Activated T-cell treated with anti-CD3 and anti-CD28 coated beads for 24 hours (primary cell): Measurements from ENCODE around the gene AGBL5.
A peak's percentile ranks its signal among the peaks of the same experiment; 100 is the strongest.

ENCODE experiments used
- DNase-seq: peaks from one replicate; pipeline ENCODE4 v3.0.0-alpha.2; 2020; ENCODE audit warnings: low read depth

The AGBL5 gene

GRCh38 chr2:27050996-27051901 is at the start of gene AGBL5:
AGBL5 (plus strand) TSS chr2:27051668; CDS start chr2:27052959, 1,291 bp downstream.
- DNase-seq = peak; percentile 96

DNA sequence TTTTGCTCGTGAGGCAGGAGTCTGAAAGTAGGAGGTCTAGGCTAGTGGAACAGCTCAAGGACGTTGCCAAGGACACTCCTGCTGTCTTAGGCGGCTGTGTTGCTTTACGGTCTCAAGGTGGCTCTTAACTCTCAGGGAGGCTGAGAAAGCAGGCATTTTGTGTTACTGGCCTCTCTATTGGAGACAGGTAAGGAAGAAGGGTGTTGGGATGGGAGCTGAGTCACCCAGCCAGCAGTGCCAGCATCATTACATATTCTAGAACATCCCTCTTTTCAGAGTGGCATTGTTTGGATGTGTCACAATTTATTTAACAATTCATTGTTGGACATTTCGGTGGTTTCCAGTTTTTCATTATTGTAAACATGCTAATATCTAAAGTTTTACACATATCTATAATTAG is 49.5 kb upstream of the AGBL5 start:
- DNase-seq = no peak

GRCh38 chr2:27003007-27003406 is 48.5 kb upstream of the AGBL5 start:
- no peak for DNase-seq

DNA sequence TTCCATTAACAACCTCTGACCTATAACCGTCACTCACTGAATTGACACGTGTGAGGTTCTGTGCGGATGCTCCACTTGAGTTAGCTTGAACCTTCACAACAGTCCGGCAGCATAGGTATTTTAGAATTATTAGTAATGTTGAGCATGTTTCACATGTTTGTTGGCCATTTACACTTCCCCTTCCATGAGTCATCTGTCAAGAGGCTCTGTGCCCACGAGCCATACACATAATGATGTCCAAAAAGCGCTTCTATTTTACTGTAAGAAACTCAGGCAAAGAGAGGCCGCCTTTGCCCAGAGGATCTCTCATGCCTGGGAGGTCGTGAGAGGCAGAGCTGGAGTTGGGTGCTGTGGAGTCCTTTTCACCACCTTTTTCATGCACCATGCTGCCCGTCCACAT is 47.6 kb upstream of the AGBL5 start:
- no peak for DNase-seq

- DNase-seq = no peak
Observed at GRCh38 chr2:27006602-27007415, 44.7 kb upstream of the AGBL5 start.

DNA sequence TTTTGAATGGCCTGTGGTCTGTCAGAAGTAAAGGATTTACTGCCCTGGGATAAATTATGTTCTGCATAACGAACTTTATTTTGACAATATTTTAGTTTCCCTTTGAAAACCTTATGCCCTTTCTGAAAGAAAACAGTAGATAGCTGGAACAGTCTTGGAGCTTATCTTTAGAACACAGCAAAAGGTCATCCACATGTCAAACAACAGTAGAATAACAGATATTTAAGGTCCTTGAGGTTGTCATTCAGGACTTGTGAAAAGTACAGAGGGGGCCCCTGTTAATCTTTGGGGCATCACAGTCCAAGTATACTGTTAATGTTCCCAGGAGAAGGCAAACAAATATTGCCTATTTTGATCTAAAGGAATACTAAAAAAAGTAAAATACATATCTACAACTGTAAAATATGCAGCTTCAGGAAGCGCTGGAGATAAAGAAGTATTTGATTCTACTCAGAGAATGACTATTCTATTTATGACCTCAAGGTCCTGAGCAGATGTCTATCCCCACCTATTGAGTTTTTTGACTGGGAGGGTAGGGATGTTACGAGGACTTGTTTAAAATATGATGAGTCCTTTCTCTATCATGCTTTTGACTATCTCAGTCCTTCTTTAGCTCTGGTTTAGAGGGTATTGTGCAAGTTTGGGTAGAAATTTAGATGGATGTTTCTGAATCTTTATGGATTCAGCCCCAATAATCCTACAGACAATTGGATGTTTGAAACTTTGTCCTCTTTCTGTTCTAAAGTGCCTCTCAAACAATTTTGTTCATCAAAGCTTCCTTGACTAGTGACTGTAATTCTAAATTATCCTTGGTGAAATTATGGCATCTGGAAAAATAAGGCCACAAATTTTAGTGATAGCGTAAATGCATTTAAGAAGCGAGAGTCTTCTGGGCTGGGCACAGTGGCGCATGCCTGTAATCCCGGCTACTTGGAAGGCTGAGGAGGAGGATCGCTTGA is 43.8 kb upstream of the AGBL5 start:
- no peak for DNase-seq

DNA sequence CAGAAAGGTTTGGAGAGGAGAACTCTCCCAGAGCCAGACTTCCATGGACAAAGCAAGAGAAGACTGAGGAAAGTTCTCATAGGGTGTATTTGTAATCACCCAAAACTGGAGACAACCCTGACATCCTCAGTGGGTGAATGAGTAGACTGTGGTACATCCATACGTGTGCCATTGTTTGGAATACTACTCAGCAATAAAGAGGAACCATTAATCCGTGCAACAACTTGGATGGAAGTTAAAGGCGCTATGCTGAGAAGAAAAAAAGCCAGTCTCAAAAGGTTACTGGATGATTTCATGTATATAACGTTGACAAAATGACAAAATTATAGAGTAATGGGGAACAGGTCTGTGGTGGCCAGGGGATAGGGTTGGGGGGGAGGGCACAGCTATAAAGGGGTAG is 42.8 kb upstream of the AGBL5 start:
- no peak for DNase-seq

- DNase-seq = no peak
Observed at GRCh38 chr2:27009083-27009482, 42.4 kb upstream of the AGBL5 start.

GRCh38 chr2:27009716-27010115 is 41.8 kb upstream of the AGBL5 start:
- no peak for DNase-seq

DNA sequence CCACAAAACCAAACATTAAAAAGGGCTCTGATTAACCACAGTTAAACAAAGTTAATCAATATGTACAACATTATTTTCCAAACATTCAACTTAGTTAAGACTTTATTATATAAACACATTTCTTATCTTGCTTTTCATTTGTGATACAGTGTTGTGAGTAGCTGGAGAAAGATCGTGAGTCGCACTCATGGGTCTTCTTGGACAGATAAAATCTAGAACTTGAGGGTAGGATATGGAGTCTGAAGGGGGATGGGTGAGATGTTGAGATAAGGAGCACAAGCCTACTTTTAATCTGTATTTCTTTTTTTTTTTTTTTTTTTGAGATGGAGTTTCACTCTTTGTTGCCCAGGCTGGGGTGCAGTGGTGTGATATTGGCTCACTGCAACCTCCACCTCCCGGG is 41.3 kb upstream of the AGBL5 start:
- DNase-seq = no peak

DNA sequence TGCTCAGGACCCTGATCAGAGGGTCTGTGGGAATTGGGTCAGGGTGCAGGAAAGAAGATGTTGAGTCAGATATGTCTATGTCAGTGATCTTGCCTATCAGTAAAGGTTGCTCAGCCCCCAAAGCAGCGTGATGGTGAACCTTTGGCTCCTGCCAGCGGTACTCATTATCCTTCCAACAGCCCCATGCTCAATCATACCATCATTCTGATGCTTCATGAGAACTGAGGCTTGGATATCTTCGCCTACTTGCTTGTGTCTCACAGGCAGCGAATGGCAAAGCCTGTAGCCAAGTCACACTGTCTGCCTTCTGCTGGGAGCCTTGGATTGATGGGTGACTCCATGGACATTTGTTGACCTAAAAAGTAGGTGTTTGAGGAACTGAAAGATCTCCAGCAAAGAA is 37.7 kb upstream of the AGBL5 start:
- no peak for DNase-seq

GRCh38 chr2:27014771-27015433 is 36.6 kb upstream of the AGBL5 start:
- no peak for DNase-seq

- peak; percentile 32 for DNase-seq
Observed at GRCh38 chr2:27016801-27017325, 34.6 kb upstream of the AGBL5 start.

- no peak for DNase-seq
Observed at GRCh38 chr2:27018142-27018541, 33.3 kb upstream of the AGBL5 start.

DNA sequence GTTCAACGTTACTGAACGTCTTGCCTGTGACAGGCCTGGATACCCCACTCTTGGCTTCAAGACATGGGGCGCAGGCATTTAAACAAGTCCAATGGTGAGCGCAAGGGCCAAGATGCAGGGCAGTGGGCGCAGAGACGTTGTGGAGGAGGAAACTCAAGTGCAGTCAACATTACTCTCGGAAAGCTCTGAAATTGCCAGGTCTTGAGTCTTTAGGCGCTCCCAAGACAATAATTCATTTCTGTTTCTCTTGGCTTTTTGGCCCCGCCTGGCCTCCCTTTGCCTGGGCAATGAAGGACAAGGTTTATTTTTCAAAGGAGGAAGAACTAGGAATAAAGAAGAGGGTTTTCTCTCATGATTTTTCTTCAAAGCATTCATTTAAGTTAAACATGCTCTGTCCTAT is 32.0 kb upstream of the AGBL5 start:
- DNase-seq = no peak

DNA sequence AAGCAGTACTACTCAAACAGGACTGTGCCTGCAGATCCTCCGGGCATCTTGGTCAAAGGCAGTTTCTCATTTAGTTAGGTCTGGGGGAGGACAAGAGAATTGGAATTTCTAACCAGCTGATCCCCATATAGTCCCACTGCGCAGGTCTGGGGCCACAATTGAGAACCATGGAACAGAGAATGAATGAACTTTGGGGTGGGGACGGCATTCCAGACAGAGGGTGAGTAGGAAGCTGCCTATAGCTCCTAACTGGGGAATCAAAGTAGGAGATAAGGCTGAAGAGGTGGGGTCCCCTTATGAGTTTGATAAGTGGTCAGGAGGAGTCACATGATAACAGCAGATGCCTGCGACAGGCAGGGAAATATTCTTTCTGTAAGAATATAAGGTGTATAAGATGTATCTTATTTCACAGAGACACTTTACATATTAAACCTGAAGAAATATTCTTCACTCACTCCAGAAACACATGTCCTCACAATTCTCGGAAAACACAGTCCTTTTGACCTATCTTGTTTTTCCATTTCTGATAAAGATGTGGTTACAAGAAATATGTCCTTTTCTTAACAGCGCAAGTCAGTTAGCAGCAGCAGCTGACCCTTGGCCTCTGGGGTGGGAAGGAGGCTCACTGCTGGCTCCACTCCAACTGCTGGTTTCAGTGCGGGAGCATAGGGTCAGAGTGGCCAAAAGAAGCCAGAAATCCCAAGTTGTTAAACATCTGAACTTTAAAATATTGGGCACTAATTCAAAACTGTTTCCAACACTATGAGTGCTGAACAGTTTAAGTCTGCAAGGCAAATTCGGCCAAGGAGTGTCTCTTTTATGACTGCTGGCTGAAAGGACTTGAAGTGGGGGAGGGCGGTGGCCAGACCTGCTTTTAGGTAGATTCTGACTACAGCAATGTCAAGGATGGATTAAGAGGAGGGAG is 31.3 kb upstream of the AGBL5 start:
- DNase-seq = no peak

- no peak for DNase-seq
Observed at GRCh38 chr2:27021253-27022049, 30.0 kb upstream of the AGBL5 start.

DNA sequence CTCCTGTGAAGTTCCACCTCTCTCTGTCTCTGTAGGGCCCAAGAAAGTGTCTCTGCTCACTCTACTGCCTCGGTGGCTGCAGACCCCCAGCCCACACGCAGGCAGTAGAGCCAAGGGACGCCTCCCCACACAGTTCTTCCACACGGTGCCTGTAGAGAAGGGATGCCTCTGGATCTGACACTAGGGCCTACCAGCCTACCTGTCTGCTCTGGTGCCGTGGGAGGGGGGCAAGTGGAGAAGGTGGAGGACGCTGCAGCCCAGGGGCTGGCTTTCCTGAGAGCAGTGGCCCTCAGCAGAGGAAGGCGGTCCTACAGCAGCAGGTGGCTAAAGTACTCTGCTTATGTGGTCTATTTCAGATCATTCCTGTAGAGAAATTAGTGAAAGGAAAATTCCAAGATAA is 27.7 kb upstream of the AGBL5 start:
- no peak for DNase-seq

DNA sequence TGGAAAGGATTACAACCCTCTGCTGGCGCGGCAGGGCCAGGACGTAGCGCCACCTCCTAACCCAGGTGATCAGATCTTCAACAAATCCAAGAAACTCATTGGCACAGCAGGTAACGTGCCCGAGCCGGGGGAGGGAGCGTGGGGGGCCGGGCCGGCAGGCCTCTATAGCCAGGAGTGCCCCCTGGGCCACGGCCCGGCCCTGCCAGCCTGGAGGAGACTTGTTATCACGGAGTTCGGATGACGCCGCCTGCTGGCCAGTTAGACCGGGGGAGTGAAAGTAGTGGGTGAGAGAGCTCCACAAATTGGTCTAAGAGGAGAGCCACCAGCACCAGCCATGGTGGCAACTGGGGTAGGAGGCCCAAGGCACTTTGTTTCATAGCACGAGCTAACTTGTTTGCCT is 27.3 kb upstream of the AGBL5 start:
- no peak for DNase-seq
